Stromal cell of bone marrow (primary cell): ENCODE measurements around the gene RAB40C.

ENCODE experiments used
- DNase-seq: peaks from one replicate; pipeline ENCODE4 v3.0.0-alpha.2; 2012; ENCODE audit warnings: low read depth

The RAB40C gene

DNA sequence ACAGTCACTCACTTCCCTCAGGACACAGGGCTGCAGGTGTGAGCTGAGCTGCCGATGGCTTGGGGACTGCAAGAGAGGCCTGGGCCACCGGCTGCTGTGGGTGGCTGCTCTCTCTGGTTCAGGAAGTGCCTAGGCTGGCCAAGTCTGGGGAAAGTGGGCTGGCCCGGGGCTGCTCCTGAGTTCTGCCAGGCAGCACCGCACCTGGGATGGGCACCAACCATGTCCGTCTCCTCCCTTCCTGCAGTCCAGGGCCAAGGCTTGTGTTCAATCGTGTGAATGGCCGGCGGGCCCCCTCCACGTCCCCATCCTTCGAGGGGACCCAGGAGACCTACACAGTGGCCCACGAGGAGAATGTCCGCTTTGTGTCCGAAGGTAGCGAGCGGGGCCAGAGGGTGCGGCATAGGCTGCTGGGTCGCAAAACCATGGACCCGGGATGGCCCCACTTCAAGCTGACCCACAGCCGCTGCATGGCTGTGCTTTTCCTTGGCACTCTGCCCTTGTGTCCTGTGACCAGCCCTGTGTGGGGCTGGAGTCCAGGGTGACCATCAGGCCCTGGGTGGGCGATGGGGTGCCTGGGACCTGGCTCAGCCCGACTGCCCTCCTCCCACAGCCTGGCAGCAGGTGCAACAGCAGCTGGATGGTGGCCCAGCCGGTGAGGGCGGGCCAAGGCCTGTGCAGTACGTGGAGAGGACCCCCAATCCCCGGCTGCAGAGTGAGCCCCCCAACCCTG, 57.5 kb downstream of the RAB40C start:
- no peak for DNase-seq

- no peak for DNase-seq
Measured at GRCh38 chr16:648071-648780, 58.4 kb downstream of the RAB40C start.

- DNase-seq, result peak; percentile 83
Measured at GRCh38 chr16:648781-649589, 59.1 kb downstream of the RAB40C start, which contains the start of gene WDR90. WDR90 (plus strand) TSS chr16:649365; CDS start chr16:649417, 52 bp downstream.

DNA sequence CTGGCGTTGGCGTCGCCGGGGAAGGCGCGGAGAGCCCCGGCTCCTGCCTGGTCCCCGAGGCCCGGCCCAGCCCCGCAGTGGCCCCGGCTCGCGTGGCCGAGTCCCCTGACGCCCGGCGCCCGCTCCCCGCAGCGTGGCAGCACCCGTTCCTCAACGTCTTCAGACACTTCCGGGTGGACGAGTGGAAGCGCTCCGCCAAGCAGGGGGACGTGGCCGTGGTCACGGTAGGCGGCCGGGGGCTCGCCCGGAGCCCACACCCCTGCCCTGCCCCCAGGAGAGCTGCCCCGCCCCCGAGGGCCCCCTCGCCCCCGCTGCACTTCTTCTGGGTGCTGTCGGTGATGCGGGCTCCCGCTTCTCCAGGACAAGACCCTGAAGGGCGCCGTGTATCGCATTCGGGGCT, 59.8 kb downstream of the RAB40C start:
- DNase-seq, result no peak

DNA sequence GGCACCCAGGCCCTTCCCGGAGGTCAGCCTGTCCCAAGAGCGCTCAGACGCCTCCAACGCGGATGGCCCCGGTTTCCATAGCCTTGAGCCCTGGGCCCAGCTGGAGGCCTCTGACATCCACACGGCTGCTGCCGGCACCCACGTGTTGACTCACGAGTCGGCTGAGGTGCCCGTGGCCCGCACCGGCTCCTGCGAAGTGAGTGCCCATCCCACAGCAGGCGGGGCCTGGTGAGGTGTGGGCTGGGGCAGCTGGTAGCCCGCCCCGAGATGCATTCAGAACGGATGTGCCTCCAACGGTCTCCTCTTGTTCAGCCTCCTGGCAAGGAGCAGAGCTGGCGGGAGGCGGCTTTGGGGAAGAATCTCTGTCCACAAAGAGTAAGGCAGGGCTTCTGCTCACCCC, 62.0 kb downstream of the RAB40C start:
- no peak for DNase-seq

DNA sequence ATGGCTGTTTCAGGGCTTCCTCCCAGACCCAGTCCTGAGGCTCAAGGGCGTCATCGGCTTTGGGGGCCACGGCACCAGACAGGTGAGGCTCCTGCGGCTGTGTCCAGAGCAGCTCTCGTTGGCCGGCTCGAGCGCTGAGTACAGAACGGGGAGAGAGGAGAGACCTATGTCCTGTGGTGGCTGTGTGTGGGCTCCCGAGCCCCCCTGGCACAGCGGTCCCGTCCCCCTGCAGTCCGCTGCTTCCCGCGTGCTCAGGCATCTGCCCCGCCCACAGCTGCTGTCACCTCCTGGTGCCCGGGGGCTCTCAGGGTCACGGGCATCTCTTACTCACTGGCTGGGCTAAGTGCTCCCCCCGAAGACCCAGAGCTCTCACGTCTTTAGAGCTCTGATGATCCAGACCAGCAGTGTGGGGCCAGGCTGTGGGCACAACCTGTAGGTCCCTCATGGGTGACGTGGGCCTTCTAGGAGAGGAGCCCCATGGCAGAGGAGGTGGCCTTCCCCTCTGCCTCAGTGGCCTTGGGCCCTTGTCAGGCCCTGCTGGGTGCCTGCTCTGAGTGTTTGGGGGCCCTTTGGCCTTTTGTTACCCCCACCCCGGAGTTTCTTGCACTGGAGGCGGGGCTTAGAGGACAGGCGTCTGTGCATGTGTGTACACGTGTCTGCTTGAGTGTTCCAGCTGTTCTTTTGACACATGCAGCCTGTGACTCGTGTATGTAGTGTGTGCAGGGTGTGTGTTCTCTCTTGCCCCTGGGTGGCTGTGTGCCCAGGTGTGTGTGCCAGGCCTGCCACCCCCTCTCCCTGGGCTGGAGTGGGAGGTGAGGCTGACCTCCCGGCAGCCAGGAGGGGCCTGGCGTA, 62.8 kb downstream of the RAB40C start:
- no peak for DNase-seq

- DNase-seq, result no peak
Measured at GRCh38 chr16:654034-654433, 64.2 kb downstream of the RAB40C start.

DNA sequence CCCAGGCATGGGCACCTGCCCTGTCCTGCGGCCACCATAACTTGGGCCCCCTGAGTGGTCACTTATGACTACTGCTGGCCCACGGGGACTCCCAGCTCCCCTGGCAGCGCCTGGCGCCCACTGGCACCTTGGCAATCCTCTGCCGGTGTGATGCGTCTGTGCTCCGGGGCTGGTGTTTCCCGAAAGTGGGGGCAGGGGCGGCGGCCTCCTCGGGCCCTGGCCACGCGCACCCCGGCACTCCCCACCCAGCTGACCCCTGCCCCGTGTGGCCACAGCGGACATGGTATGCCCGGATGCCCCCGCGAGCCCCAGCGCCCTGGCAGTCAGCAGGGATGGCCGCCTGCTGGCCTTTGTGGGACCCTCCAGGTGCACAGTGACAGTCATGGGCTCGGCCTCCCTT, 67.6 kb downstream of the RAB40C start:
- DNase-seq, result no peak

DNA sequence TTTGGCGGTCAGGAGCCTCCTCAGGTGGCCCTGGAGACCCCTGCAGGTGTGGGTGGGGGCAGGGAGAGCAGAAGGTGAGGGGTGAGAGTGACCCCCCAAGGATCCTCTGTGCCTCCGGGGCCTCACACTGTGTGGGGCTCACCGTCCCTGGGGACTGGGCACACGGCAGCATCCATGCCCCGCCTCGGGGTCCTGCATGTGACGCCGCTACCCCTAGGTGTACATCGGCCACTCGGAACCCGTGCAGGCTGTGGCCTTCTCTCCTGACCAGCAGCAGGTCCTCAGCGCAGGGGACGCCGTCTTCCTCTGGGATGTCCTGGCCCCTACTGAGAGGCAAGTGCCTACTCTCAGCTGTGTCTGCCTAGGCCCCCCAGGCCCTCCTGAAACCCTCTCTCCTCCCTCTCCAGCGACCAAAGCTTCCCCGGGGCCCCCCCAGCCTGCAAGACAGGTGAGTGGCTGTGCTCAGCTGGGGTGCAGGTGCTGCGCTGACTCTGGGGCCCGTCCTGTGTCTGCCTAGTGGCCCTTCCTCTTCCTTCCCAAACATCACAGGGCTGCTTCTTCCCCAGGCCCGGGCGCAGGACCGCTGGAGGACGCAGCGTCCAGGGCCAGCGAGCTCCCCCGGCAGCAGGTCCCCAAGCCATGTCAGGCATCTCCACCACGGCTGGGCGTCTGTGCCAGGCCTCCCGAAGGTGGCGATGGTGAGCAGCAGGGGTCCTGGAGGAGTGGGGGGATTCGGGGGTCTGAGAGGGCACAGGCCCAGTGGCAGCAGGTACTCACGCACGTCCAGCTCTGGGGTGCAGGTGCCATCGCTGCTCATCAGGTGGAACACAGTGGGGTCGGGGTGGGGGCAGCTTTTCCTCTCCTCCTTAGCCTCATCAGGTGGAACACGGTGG, 69.1 kb downstream of the RAB40C start:
- DNase-seq, result no peak

- no peak for DNase-seq
Measured at GRCh38 chr16:659618-660017, 69.8 kb downstream of the RAB40C start.

DNA sequence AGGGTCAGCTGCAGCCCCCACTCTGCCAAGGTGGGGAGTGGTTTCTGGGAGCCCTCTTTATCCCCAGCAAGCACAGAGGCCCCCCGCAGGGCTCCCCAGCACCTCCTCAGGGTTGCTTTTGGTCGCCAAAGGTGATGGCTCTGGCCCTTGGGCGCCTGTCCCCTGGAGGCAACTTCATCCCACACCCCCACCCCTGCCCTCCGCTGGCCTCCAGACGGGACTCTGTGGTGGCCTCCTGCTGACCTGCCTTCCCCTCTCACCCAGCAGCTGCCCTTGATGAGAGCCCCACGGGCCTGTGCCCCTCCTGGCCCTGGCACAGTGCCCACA, 70.2 kb downstream of the RAB40C start:
- no peak for DNase-seq

GRCh38 chr16:660459-661183, 70.8 kb downstream of the RAB40C start:
- DNase-seq, result peak; percentile 57

- no peak for DNase-seq
Measured at GRCh38 chr16:661184-661821, 71.4 kb downstream of the RAB40C start.

GRCh38 chr16:662095-662494, 72.2 kb downstream of the RAB40C start:
- no peak for DNase-seq

DNA sequence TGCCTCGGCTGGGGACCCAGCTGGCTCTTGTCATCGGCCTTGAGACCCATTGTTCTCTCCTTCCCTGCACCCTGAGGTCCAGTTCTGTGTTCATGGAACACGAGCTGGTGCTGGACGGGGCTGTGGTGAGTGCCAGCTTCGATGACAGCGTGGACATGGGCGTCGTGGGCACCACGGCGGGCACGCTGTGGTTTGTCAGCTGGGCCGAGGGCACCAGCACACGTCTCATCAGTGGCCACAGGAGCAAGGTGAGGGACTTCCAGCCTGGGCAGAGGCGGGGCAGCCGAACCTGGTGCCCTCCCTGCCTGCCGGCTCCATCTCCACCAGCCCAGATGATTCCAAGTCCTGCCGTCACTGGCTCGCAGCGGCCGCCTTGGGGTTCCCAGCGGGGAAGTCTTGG, 72.7 kb downstream of the RAB40C start:
- DNase-seq, result no peak

GRCh38 chr16:666572-666971, 76.7 kb downstream of the RAB40C start:
- no peak for DNase-seq

DNA sequence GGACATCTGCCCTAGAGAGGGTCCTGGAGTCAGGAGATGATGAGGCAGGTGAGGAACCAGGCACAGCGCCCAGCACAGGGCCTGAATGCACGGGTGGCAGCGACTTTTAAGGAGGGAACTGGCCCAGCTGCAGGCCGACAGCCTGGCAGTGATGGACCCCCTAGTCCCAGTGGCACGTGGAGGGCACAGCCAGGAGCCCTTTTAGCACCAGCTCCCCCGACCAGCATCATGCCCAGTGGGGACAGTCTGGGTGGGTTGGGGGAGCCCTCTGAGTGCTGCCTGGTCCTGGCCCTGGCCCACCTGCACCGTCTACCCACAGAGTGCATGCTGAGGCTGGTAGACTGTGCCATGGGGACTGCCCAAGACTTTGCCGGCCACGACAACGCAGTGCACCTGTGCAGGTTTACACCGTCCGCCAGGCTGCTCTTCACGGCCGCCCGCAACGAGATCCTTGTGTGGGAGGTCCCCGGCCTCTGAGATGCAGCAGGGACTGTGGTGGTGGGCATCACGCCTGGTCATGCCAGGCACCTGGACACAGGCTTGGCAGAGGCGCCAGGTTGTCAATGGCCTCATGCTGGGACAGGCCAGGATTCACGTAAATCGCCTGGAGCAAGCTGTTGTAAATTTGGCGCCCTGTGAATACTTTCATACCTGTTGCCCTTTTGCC, 77.4 kb downstream of the RAB40C start:
- no peak for DNase-seq

DNA sequence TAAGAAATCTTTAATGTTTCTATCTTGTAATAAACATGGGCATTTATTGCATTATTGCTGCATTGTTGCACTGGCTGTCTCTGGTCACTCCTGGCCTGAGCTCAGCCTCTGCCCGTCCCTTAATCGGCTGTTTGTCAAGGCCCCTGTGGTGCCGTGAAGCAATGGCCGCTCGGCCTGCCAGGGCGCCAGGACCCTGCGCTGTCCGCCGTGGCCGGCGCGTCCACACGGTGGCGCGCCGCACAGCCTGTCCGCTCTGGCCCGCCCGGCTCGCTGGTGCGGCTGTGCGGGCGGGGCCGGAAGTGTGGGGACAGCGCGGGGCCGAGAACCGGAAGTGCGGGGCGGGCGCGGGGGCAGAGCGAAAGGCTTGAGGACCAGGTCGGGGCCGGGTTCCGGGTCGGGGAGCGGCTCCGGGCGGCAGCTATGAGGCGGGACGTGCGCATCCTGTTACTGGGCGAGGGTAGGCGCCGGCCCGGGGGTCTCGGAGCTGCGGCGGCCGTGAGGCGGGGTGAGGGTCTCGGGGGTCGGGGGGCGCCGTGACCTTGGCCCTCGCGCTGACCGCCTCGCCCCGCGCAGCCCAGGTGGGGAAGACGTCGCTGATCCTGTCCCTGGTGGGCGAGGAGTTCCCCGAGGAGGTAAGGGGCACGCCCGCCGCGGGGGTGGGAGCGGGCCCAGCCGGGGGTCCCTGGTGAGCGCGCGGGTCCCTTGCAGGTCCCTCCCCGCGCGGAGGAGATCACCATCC, 78.1 kb downstream of the RAB40C start, which contains the start of gene RHOT2:
RHOT2 (plus strand) TSS at position 353 of the 739 bp plus-strand sequence; CDS start at position 421, 68 bp downstream.
- DNase-seq, result peak; percentile 81
